GM21825 (cell line): ENCODE results near the gene PRUNE2.

ENCODE experiments used
- ATAC-seq: cut with Tn5 transposase; IDR thresholded peaks from one replicate; pipeline ENCODE4 v1.9.1; 2021; ENCODE audit warnings: mild to moderate bottlenecking, moderate library complexity; ENCODE audit not compliant: unreplicated experiment

PRUNE2 gene

GRCh38 chr9:76630916-76631315, 275.0 kb downstream of the PRUNE2 start:
- ATAC-seq: no peak

DNA sequence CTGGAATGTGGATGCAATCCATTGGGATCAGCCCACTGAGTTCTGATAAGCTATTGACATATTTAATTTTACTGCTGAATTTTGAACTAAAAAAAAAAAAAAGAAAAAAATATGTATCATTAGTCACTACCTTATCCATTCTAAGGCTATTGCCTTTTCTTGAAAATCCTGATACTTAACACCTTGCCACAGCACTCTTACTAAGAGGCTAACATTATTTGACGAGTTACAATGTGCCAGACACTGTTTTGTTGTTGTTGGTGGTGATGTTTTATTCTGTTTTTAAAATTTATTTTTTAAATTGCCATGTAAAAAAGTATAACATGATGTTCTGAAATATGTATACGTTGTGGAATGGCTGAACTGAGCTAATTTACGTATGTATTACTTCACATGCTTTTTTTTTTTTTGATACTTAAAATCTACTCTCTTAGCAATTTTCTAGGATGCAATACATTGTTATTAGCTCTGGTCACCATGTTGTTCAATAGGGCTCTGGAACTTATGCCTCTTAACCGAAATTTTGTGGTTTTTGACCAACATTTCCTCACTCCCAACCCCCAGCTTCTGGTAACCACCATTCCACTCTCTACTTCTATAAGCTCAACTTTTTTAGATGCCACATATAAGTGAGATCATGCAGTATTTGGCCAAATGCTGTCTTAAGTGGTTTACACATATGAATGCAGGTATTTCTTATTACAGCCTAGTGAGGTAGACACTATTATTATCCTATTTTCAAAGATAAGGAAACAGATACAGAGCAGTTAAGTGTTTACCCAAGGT, 276.5 kb downstream of the PRUNE2 start:
- no peak for ATAC-seq

GRCh38 chr9:76628155-76628554, 277.8 kb downstream of the PRUNE2 start:
- no peak for ATAC-seq

DNA sequence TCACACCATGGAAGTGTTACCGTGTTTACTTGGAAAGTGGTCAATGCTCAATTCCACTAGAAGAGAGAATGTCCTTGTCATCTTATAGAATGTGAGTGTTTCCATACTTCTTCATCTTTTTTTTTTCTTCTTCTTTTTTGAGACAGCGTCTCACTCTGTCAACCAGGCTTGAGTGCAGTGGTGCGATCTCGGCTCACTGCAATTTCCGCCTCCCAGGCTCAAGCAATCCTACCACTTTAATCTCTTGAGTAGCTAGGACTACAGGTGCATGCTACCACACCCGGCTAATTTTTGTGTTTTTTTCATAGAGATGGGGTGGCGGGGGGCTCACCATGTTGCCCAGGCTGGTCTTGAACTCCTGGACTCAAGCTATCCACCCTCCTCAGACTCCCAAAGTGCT, 278.9 kb downstream of the PRUNE2 start:
- no peak for ATAC-seq

DNA sequence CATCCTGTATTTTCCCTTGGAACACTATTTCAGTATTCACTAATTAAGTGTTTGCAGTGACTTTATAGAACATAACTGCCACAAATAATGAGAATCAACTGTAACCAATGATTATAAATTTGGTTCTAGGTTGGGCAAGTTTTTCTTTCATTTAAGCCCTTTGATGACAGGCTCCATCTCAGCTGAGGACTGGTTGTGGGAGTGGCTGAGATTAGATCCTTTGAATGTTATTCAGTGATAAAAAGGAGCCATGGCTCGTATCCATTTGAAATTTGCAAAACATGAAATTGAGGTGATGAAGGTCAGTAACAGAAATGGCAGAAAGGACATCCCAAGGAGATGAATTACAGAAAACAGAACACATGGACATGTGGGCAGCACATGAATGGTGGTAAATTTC, 279.8 kb downstream of the PRUNE2 start:
- no peak for ATAC-seq

- peak; percentile 92 for ATAC-seq
Measured at GRCh38 chr9:76624391-76625048, 281.4 kb downstream of the PRUNE2 start.

DNA sequence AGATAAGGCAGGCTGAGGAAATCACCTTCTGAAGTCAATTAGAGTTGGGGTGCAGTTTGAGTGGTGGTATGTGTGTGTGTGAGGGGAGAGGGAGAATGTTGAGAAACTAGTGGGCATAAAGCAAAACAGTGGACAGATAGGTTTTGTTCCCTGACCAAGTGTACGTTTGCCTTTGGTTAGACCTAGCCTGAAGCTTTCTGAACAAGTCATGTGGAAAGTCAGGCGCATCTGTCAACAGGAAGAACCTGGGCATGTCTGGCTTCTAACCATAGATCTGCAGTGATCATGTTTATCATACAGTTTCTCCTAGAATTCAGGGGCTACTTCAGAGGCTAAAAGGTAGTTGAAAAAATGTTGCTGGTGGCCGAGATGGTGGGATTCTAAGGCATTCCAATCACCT, 284.9 kb downstream of the PRUNE2 start:
- no peak for ATAC-seq

GRCh38 chr9:76620581-76620980, 285.3 kb downstream of the PRUNE2 start:
- no peak for ATAC-seq

DNA sequence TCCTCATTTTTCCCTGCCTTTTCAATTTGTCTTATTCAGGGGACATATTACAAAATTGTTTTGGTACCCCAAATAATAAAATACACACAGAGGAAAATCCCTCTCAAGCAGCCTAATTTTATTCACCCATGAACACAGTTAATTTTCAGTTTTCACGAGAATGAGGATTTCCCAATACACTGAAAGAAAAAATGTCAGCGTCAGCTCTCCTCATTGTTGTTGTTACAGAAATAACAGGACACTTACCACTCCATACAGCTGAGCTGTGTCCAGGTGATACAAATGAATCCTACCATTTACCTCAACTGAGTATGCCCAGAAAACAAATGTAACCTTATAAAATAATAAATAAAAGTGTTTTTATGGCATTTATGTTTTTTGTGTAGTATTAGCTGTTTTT, 286.3 kb downstream of the PRUNE2 start:
- no peak for ATAC-seq

- no peak for ATAC-seq
Measured at GRCh38 chr9:76619197-76619596, 286.7 kb downstream of the PRUNE2 start.

DNA sequence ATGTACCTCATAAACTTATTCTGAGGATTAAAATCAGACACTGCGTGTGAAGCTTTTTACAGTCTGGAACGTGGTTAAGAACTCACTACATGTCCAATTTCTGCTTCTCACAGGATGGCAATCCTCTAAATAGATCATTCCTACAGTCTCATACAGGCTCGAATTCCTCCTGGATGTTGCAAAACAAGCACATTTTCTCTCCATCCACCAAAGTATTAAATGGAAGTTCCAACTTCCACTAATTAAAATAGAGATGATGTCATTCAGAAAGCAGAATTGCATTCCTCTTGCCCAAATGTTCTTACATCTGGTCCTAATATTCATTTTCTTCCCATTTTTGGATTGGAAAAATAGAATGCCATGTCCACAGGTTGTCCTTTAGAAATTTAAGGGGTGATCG, 287.2 kb downstream of the PRUNE2 start:
- no peak for ATAC-seq

GRCh38 chr9:76617497-76618175, 288.3 kb downstream of the PRUNE2 start:
- no peak for ATAC-seq

DNA sequence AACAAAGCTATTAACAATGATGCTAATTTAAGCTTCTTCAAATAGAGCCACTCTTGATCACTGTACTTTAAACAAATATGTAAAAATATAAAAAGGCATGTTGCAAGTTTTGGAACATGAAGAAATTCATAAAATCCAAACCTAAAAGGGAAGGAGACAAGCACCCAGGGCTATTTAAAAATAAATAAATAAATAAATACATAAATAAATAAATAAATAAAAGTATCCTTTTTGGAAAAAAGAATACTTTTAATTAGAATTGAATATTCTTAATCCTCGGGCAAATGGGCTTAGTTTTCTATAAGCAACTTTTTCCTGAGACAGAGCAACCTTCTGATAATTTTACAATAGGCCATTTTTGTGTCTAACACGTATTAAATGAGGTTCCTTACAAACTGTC, 289.1 kb downstream of the PRUNE2 start:
- no peak for ATAC-seq

DNA sequence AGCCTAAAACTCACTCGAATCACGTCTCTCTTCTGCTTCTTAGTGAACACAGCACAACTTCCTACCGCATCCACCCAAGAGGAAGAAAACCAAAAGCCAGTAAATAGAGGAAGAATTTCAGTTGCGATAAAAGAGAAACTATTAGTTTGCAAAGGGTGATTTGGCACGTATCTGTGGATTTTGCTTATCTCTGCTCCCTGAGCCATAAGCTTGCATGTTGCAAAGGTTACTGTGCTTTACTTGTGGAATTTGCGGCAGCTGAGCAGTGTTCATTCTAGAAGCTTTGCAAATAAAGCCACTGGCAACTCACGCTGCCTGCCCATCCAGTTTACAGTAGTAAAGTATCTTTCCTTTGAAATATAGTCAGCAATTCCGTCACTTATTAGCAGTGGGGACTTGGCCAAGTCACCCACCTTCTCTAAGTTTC, 290.7 kb downstream of the PRUNE2 start:
- no peak for ATAC-seq

- ATAC-seq: no peak
Measured at GRCh38 chr9:76613974-76614373, 291.9 kb downstream of the PRUNE2 start.

GRCh38 chr9:76613150-76613781, 292.6 kb downstream of the PRUNE2 start:
- ATAC-seq: no peak

GRCh38 chr9:76610011-76610352, 295.9 kb downstream of the PRUNE2 start:
- no peak for ATAC-seq

- no peak for ATAC-seq
Measured at GRCh38 chr9:76609285-76610010, 296.5 kb downstream of the PRUNE2 start.

GRCh38 chr9:76608575-76609273, 297.2 kb downstream of the PRUNE2 start:
- no peak for ATAC-seq

GRCh38 chr9:76607730-76608436, 298.0 kb downstream of the PRUNE2 start:
- ATAC-seq: no peak
